ENCODE data around the gene POU2F1.

The POU2F1 gene

GRCh38 chr1:167476061-167476460 is 255.4 kb downstream of the POU2F1 start:
- no peak for DNase-seq
